DND-41 (cell line): ENCODE data around the gene ATP10A.

ENCODE experiments used
- EZH2 ChIP-seq: IDR thresholded peaks from 3 replicates; pipeline ENCODE4 v1.6.1; 2012; ENCODE audit warnings: borderline replicate concordance, low read depth, mild to moderate bottlenecking, moderate library complexity, low read length, inconsistent platforms; ENCODE audit not compliant: severe bottlenecking
- TF ChIP-seq, protein P1 (sequence below): IDR thresholded peaks from 2 replicates; pipeline ENCODE4 v1.5.1; 2012; ENCODE audit warnings: borderline replicate concordance, low read length, moderate library complexity, mild to moderate bottlenecking; ENCODE audit not compliant: poor library complexity, severe bottlenecking; ENCODE audit errors: extremely low read depth

DNA sequence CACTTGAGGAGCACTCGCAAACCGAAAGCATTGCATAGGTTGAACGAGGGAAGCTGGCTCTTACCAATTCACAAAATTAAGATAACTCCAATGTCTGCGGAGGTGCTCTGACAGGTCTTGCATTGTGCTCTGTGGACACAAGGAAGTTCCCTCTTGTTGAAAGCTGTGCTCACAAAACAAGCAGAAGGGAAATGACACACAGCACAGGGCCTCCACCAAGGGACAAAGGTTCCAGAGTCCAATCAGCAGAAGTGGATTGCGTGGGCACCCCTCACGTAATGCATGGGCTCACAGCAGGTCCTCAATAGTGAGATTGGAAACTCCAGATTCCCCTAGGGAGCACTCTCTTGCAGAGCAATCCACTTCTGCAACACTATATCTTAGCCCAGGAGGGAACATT, 89.9 kb downstream of the ATP10A start:
- TF ChIP-seq, protein P1, sequence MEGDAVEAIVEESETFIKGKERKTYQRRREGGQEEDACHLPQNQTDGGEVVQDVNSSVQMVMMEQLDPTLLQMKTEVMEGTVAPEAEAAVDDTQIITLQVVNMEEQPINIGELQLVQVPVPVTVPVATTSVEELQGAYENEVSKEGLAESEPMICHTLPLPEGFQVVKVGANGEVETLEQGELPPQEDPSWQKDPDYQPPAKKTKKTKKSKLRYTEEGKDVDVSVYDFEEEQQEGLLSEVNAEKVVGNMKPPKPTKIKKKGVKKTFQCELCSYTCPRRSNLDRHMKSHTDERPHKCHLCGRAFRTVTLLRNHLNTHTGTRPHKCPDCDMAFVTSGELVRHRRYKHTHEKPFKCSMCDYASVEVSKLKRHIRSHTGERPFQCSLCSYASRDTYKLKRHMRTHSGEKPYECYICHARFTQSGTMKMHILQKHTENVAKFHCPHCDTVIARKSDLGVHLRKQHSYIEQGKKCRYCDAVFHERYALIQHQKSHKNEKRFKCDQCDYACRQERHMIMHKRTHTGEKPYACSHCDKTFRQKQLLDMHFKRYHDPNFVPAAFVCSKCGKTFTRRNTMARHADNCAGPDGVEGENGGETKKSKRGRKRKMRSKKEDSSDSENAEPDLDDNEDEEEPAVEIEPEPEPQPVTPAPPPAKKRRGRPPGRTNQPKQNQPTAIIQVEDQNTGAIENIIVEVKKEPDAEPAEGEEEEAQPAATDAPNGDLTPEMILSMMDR = no peak
- no peak for TF ChIP-seq EZH2
